ENCODE results near the gene ANK3.

Gene ANK3

DNA sequence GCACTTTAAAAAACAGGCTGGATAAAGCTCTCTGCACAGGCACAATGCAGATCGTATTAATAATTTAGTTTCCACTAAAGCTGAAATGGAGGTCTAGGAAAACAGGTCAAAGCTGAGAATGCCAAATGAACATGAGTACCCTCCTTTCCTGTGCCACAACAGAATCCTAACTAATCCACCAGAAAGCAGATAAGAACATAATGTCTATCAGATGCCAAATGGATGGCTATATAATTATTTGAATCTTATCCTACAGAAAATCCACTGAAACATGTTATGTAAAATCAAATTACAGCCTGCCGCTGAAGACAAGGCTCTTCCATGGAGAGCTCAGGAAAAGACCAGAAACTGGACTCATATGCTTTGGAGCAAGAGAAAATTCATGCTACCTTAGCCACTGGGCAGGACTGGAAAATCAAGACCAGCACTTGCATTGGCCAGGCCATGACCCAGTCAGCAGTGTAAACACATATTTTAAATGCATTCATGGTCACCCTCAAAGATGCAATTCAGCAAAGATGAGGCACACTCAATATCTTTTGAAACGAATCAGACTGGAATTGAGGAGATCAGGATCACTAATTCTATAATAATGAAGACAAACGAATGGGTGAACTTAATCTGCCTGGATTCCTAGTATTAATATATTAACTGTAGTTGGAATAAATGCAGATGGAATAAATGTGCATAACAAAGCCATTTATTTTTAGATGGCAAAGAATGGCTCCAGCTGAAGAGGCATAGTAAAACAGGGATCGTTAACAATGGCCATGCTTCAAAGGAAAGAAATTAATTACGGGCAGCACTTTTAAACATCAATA is 13.2 kb downstream of the ANK3 start:
- Mint-ChIP-seq H3K4me3 (no peak overlapping the region), H3K27me3 (ENCODE audit: low read depth) (no peaks in the 10 kb centered on the region), H3K9me3 (no peaks in the 10 kb centered on the region), H3K4me1 (no peaks in the 10 kb centered on the region), H3K36me3 (ENCODE audit: low read depth) (no peaks in the 10 kb centered on the region), H3K27ac (no peak overlapping the region)
- no peak for TF ChIP-seq CTCF (IDR thresholded peaks at IDR 0.05; ENCODE audit: unreplicated experiment in 3 of 3)

DNA sequence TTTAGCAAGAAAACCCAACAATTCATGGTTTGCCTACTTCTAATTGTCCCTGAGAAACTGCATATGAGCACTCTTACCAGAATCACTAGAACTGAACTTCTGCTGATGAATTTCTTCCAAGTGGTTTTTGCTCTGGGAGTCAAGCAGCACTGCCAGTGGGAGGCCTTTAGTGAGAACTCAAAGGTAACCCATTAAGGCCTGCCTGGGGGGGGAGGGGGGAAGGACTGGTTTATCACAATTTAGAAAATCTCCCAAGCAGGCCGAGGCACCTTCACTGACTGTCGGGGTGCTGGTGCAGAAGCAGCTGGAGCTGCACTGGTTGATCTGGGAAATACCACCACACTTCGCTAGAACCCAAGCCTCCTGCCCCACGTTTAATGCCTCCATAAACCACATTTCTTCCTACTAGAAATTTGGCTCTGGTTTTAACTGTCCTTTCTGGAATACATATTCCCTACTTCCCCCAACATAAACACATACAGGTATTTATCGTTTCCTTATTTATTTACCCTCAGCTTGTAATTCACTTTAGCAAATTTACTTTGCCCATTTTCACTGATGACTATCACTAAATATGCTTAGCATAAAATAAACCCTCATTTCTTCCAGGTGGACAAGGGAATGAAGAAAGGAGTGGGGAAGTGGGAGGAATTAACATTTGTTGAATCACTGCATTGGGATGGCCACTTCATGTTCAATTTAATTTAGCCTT is 14.2 kb downstream of the ANK3 start:
- H3K27ac Mint-ChIP-seq = no peak overlapping the region
- H3K36me3 Mint-ChIP-seq (ENCODE audit: low read depth) = no peaks in the 10 kb centered on the region
- H3K4me3 Mint-ChIP-seq = no peak overlapping the region
- no peaks in the 10 kb centered on the region for H3K9me3 Mint-ChIP-seq
- no peak for TF ChIP-seq CTCF (IDR thresholded peaks at IDR 0.05; ENCODE audit: unreplicated experiment in 3 of 3)
- H3K4me1 Mint-ChIP-seq = no peaks in the 10 kb centered on the region
- no peaks in the 10 kb centered on the region for H3K27me3 Mint-ChIP-seq (ENCODE audit: low read depth)

DNA sequence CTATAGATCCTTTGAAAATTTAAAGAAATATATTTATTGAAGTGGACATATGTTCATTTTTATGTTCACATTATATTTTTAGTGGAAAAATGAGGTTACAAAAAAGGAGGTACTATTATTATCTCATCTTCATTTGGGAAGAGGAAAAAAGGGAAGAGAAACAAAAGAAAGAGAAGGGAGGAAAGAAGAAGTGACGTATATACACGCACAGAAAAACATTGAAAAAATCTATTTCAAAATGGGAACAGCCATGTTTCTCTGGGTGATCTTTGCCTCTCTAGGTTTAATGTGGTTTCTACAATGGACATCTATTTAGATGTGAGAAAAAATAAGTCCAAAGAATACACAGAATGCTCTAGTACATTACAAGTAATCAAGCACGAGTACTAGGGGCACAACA is 14.8 kb downstream of the ANK3 start:
- H3K27ac Mint-ChIP-seq = no peak overlapping the region
- no peaks in the 10 kb centered on the region for H3K36me3 Mint-ChIP-seq (ENCODE audit: low read depth)
- H3K9me3 Mint-ChIP-seq = no peaks in the 10 kb centered on the region
- H3K27me3 Mint-ChIP-seq (ENCODE audit: low read depth) = no peaks in the 10 kb centered on the region
- TF ChIP-seq CTCF (IDR thresholded peaks at IDR 0.05; ENCODE audit: unreplicated experiment in 3 of 3) = no peak
- no peaks in the 10 kb centered on the region for H3K4me1 Mint-ChIP-seq
- no peak overlapping the region for H3K4me3 Mint-ChIP-seq

DNA sequence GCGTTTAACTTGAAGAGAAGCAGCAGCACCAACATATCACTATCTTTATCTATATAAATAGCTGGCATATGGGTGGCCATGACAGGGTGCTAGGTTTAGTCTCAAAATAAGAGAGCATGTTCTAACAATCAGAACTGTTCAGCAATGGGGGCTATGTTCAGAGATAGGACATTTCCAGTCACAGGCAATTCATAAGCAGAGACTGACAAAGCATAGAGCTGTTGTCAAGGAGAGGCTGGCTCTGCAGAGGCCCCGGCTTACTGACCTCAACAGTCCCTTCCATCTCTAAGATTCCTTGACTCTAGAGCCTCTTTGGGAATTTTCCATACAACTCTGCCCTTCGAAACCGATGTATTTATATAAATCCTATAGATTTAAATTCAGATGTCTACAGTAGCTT is 17.2 kb downstream of the ANK3 start:
- Mint-ChIP-seq H3K27me3 (ENCODE audit: low read depth) (no peaks in the 10 kb centered on the region), H3K9me3 (no peaks in the 10 kb centered on the region), H3K36me3 (ENCODE audit: low read depth) (no peaks in the 10 kb centered on the region), H3K4me3 (no peak overlapping the region), H3K27ac (no peak overlapping the region), H3K4me1 (peaks cover 6% of the 10 kb centered on the region)
- no peak for TF ChIP-seq CTCF (IDR thresholded peaks at IDR 0.05; ENCODE audit: unreplicated experiment in 3 of 3)

DNA sequence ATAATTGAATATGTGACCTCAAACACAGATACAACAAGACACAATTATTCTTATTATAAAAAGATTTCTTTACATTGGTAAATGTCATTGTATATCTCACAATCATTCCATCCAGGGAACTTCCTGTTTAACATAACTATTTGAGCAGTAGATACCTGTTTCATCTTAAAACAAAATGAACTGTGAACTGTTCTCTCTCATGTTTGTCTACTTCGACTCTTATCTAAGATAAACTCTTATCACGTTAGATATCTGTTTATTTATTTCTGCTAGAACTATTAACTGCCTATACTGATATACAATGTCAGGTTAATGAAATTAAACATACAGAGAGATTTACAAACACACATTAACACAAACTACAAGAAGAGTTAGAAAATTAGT is 20.1 kb downstream of the ANK3 start:
- Mint-ChIP-seq H3K27me3 (ENCODE audit: low read depth) (no peaks in the 10 kb centered on the region), H3K4me3 (no peak overlapping the region), H3K36me3 (ENCODE audit: low read depth) (no peaks in the 10 kb centered on the region), H3K27ac (no peak overlapping the region), H3K4me1 (peaks cover 13% of the 10 kb centered on the region), H3K9me3 (no peaks in the 10 kb centered on the region)
- no peak for TF ChIP-seq CTCF (IDR thresholded peaks at IDR 0.05; ENCODE audit: unreplicated experiment in 3 of 3)

Measured in nephron (organoid).